ENCODE data around the gene FLRT2.

GRCh38 chr14:85533861-85534291 is 3.9 kb downstream of the FLRT2 start:
- TF ChIP-seq, protein P1, sequence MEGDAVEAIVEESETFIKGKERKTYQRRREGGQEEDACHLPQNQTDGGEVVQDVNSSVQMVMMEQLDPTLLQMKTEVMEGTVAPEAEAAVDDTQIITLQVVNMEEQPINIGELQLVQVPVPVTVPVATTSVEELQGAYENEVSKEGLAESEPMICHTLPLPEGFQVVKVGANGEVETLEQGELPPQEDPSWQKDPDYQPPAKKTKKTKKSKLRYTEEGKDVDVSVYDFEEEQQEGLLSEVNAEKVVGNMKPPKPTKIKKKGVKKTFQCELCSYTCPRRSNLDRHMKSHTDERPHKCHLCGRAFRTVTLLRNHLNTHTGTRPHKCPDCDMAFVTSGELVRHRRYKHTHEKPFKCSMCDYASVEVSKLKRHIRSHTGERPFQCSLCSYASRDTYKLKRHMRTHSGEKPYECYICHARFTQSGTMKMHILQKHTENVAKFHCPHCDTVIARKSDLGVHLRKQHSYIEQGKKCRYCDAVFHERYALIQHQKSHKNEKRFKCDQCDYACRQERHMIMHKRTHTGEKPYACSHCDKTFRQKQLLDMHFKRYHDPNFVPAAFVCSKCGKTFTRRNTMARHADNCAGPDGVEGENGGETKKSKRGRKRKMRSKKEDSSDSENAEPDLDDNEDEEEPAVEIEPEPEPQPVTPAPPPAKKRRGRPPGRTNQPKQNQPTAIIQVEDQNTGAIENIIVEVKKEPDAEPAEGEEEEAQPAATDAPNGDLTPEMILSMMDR (IDR thresholded peaks at IDR 0.05): no peak
- no peak for TF ChIP-seq POLR2A (IDR thresholded peaks at IDR 0.05)
